CD14-positive monocyte (primary cell): ENCODE results near the gene CREB1. TPM values are rescaled to one million over a fixed set of nuclear protein-coding genes. Genes with fewer than 3 reads are reported as not detected.

Source experiments
- DNase-seq, 3 donors: peaks; one replicate each; pipeline ENCODE4 v3.0.0-alpha.2; 2011 to 2022
- H2AFZ ChIP-seq: 2 replicates; pipeline ENCODE4 v1.6.0; 2012; ENCODE audit warnings: mild to moderate bottlenecking, low read depth, low read length, inconsistent platforms; ENCODE audit not compliant: insufficient read depth, poor library complexity, severe bottlenecking
- H3K27ac ChIP-seq, 2 donors: 1 replicate in 1 of 2; 2 replicates in 1 of 2; pipeline ENCODE4 v1.5.1; 2012 to 2013; ENCODE audit warnings: low read length in 2 of 2, control low read depth in 1 of 2, inconsistent platforms in 1 of 2, low read depth in 1 of 2, mild to moderate bottlenecking in 1 of 2
- H3K27me3 ChIP-seq, 2 donors: one replicate each; pipeline versions ENCODE4 v1.6.0 to v1.6.1; 2011 to 2013; ENCODE audit warnings: low read length in 2 of 2; ENCODE audit not compliant: control insufficient read depth in 2 of 2, insufficient read depth in 2 of 2
- H3K36me3 ChIP-seq, 2 donors: replicated peaks in 1 of 2; 1 replicate in 1 of 2; 2 replicates in 1 of 2; pipeline versions ENCODE4 v1.5.1 to v1.6.1; 2012 to 2013; ENCODE audit warnings: low read length in 2 of 2, control low read depth in 1 of 2, inconsistent platforms in 1 of 2, mild to moderate bottlenecking in 1 of 2; ENCODE audit not compliant: insufficient read depth in 2 of 2, control insufficient read depth in 1 of 2
- H3K4me1 ChIP-seq, 2 donors: 1 replicate in 1 of 2; 2 replicates in 1 of 2; pipeline versions ENCODE4 v1.5.1 to v1.6.1; 2012 to 2013; ENCODE audit warnings: low read length in 2 of 2, control low read depth in 1 of 2, inconsistent platforms in 1 of 2, mild to moderate bottlenecking in 1 of 2, moderate library complexity in 1 of 2; ENCODE audit not compliant: insufficient read depth in 2 of 2, control insufficient read depth in 1 of 2
- H3K4me2 ChIP-seq: replicated peaks from 2 replicates; pipeline ENCODE3; 2012; ENCODE audit warnings: low read length, moderate library complexity, mild to moderate bottlenecking; ENCODE audit not compliant: poor library complexity, severe bottlenecking; ENCODE audit errors: extremely low read depth
- H3K4me3 ChIP-seq, 3 experiments: fragments of 200-600 bp in 1 of 3; sonication (generic) in 1 of 3; replicated peaks in 1 of 3; 1 replicate in 2 of 3; 2 replicates in 1 of 3; pipeline ENCODE4 v1.5.1; 2011 to 2013; ENCODE audit warnings: low read length in 3 of 3, mild to moderate bottlenecking in 3 of 3, control low read depth in 2 of 3, low read depth in 2 of 3, inconsistent platforms in 1 of 3, moderate library complexity in 1 of 3
- H3K79me2 ChIP-seq: 2 replicates; pipeline ENCODE4 v1.6.0; 2012; ENCODE audit warnings: mild to moderate bottlenecking, control low read depth, inconsistent platforms, low read length, moderate library complexity; ENCODE audit not compliant: insufficient read depth
- H3K9ac ChIP-seq: 2 replicates; pipeline ENCODE4 v1.6.0; 2017; ENCODE audit warnings: low read length, mild to moderate bottlenecking; ENCODE audit not compliant: insufficient read depth, poor library complexity, severe bottlenecking
- H3K9me3 ChIP-seq, 2 donors: replicated peaks in 1 of 2; 1 replicate in 1 of 2; 2 replicates in 1 of 2; pipeline versions ENCODE4 v1.5.1 to v1.6.1; 2012 to 2013; ENCODE audit warnings: low read length in 2 of 2, control low read depth in 1 of 2; ENCODE audit not compliant: control insufficient read depth in 1 of 2, insufficient read depth in 1 of 2
- H4K20me1 ChIP-seq: 2 replicates; pipeline ENCODE4 v1.6.0; 2012; ENCODE audit warnings: mild to moderate bottlenecking, low read length, control low read depth, moderate library complexity; ENCODE audit not compliant: insufficient read depth
- H3K27ac Mint-ChIP-seq, 7 donors: one replicate each; pipeline ENCODE4 v1.8.0; 2020; ENCODE audit warnings: mild to moderate bottlenecking in 7 of 7, mixed read lengths in 7 of 7, moderate library complexity in 6 of 7, inconsistent platforms in 2 of 7
- H3K27me3 Mint-ChIP-seq, 3 donors: one replicate each; pipeline ENCODE4 v1.8.0; 2021 to 2022; ENCODE audit warnings: low read depth in 3 of 3, mild to moderate bottlenecking in 3 of 3, mixed read lengths in 3 of 3, moderate library complexity in 3 of 3, inconsistent platforms in 1 of 3
- H3K36me3 Mint-ChIP-seq, 2 donors: one replicate each; pipeline ENCODE4 v1.8.0; 2020; ENCODE audit warnings: mixed read lengths in 2 of 2, inconsistent platforms in 1 of 2, mild to moderate bottlenecking in 1 of 2
- H3K4me1 Mint-ChIP-seq: one replicate; pipeline ENCODE4 v1.8.0; 2020; ENCODE audit warnings: mild to moderate bottlenecking, mixed read lengths
- H3K4me3 Mint-ChIP-seq, 2 donors: one replicate each; pipeline ENCODE4 v1.8.0; 2020; ENCODE audit warnings: mild to moderate bottlenecking in 2 of 2, mixed read lengths in 2 of 2, moderate library complexity in 1 of 2
- H3K9me3 Mint-ChIP-seq, 7 donors: one replicate each; pipeline ENCODE4 v1.8.0; 2020 to 2022; ENCODE audit warnings: mixed read lengths in 7 of 7, mild to moderate bottlenecking in 6 of 7, moderate library complexity in 6 of 7, inconsistent platforms in 2 of 7
- WGBS: methylation state at CpG from one replicate; pipeline ENCODE4 v1.1.5; 2013; ENCODE audit warnings: missing lambda C conversion rate; ENCODE audit not compliant: insufficient coverage; 5-methylcytosine and 5-hydroxymethylcytosine counted together
- intact Hi-C, 2 donors: fragments of 100-400 bp; cut with micrococcal nuclease; formaldehyde crosslinking; loops; one replicate each; pipeline versions ENCODE4 v1.15.0 to v1.15.1; 2023
- polyA plus RNA-seq, 3 donors: library from polyadenylated mRNA; depleted of rRNA in 1 of 3; unstranded in 2 of 3; stranded (reverse) in 1 of 3; fragments of 300-500 nt in 2 of 3; fragments of >200 nt in 1 of 3; fragmentation: Illumina TruSeq in 2 of 3; gene quantifications; 1 replicate in 2 of 3; 2 replicates in 1 of 3; pipeline ENCODE4 v1.2.3, GENCODE V29; 2012 to 2021
- TF ChIP-seq, protein P1 (sequence below): fragments of 200-600 bp; IDR thresholded peaks from one replicate; pipeline ENCODE4 v1.8.0; 2022; ENCODE audit warnings: antibody characterized with exemption, mild to moderate bottlenecking

Gene CREB1
- polyA plus RNA-seq, 3 donors = 43.3 to 60.5 (median 55.2) TPM

- Mint-ChIP-seq H3K27me3 (peaks cover 0 to 1% (median 1%) of the 10 kb centered on the region in 3 donors), H3K9me3 (peaks cover 9 to 23% (median 19%) of the 10 kb centered on the region in 7 donors), H3K36me3 (peaks cover 0 to 2% of the 10 kb centered on the region in 2 donors), H3K27ac (no peak overlapping the region), H3K4me3 (no peak overlapping the region), H3K4me1 (peaks cover 15% of the 10 kb centered on the region)
- no peaks in the 10 kb centered on the region for H3K79me2 ChIP-seq
- H3K9ac ChIP-seq = no peak overlapping the region
- H3K4me3 ChIP-seq = no peak overlapping the region
- no peak overlapping the region for H3K4me2 ChIP-seq
- H4K20me1 ChIP-seq = no peaks in the 10 kb centered on the region
- H3K9me3 ChIP-seq = peaks cover 19 to 23% of the 10 kb centered on the region in 2 donors
- no peak for DNase-seq
- TF ChIP-seq, protein P1, sequence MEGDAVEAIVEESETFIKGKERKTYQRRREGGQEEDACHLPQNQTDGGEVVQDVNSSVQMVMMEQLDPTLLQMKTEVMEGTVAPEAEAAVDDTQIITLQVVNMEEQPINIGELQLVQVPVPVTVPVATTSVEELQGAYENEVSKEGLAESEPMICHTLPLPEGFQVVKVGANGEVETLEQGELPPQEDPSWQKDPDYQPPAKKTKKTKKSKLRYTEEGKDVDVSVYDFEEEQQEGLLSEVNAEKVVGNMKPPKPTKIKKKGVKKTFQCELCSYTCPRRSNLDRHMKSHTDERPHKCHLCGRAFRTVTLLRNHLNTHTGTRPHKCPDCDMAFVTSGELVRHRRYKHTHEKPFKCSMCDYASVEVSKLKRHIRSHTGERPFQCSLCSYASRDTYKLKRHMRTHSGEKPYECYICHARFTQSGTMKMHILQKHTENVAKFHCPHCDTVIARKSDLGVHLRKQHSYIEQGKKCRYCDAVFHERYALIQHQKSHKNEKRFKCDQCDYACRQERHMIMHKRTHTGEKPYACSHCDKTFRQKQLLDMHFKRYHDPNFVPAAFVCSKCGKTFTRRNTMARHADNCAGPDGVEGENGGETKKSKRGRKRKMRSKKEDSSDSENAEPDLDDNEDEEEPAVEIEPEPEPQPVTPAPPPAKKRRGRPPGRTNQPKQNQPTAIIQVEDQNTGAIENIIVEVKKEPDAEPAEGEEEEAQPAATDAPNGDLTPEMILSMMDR = no peak
- H3K36me3 ChIP-seq = no peaks in the 10 kb centered on the region
- no peaks in the 10 kb centered on the region for H3K27me3 ChIP-seq
- no peak overlapping the region for H2AFZ ChIP-seq
- H3K4me1 ChIP-seq = peaks cover 18% of the 10 kb centered on the region in 2 donors
- intact Hi-C loops = no loop called here
- H3K27ac ChIP-seq = no peak overlapping the region
These were observed 110.4 kb downstream of the CREB1 start for GRCh38 chr2:207640160-207640559.

DNA sequence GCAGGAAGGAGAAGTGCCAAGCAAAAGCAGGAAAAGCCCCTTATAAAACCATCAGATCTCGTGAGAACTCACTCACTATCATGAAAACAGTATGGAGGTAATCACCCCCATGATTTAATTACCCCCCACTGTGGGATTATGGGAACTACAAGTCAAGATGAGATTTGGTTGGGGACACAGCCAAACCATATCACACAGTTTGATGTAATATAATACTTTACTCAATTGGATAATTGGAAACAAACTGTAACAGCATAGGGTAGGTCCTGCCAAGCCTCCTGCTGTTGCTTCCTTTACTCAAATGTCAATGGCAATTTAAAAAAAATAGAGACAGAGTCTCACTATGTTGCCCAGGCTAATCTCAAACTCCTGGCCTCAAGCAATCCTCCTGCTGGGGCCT, 110.9 kb downstream of the CREB1 start:
- Histone ChIP-seq H3K4me2 (no peak overlapping the region), H2AFZ (no peak overlapping the region), H3K36me3 (no peaks in the 10 kb centered on the region), H3K4me1 (peaks cover 13% of the 10 kb centered on the region in 2 donors), H4K20me1 (no peaks in the 10 kb centered on the region), H3K27ac (no peak overlapping the region), H3K4me3 (no peak overlapping the region), H3K9me3 (peaks cover 19 to 23% of the 10 kb centered on the region in 2 donors), H3K79me2 (no peaks in the 10 kb centered on the region), H3K9ac (no peak overlapping the region), H3K27me3 (no peaks in the 10 kb centered on the region)
- TF ChIP-seq, protein P1 = no peak
- H3K4me1 Mint-ChIP-seq = peaks cover 10% of the 10 kb centered on the region
- no CpG with 5 or more reads among the region's 1 CpG for WGBS
- intact Hi-C loops = no loop called here
- no peak overlapping the region for H3K4me3 Mint-ChIP-seq
- no peak for DNase-seq
- peaks cover 0 to 1% (median 1%) of the 10 kb centered on the region in 3 donors for H3K27me3 Mint-ChIP-seq
- peaks cover 9 to 23% (median 19%) of the 10 kb centered on the region in 7 donors for H3K9me3 Mint-ChIP-seq
- H3K27ac Mint-ChIP-seq = no peak overlapping the region
- peaks cover 0 to 2% of the 10 kb centered on the region in 2 donors for H3K36me3 Mint-ChIP-seq
